RPMI7951 (cell line): ENCODE results near the gene KRT35. TPM values are rescaled to one million over a fixed set of nuclear protein-coding genes. Genes with fewer than 3 reads are reported as not detected.
A peak's percentile ranks its signal among the peaks of the same experiment; 100 is the strongest.

Experiments used
- DNase-seq: peaks from one replicate; pipeline ENCODE4 v3.0.0-alpha.2; 2012; ENCODE audit warnings: low read depth
- total RNA-seq: library from RNA; depleted of rRNA; stranded (reverse); fragments of >200 nt; shearing (Covaris generic); gene quantifications from 2 replicates; pipeline ENCODE4 v1.2.3, GENCODE V29; 2014

The KRT35 gene
- total RNA-seq, 1 experiment from 2014 or later, result not detected

DNA sequence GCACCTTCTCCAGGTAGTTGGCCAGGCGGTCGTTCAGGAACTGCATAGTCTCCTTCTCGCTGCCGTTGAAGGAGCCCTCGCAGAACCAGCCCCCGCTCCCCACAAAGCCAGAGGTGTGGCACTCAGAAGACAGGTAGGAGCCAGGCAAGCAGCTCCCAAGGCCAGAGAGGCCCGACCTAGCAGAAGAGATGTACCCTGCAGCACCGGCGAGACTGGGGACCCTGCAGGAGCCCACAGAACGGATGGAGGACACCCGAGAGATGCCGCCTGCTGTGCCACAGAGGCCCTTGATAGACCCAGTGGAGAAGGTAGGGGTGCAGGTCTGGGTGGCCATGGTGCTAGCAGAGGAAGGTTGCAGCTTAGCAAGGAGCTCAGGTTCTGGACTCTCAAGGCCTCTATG is 8.6 kb upstream of the KRT35 start, which contains the start of gene KRT36:
Gene KRT36, minus strand, starts transcription at position 380 of the 400 bp plus-strand sequence. Its CDS starts 46 bp downstream, at position 334.
- no peak for DNase-seq

- no peak for DNase-seq
Observed at GRCh38 chr17:41486809-41487530, 6.0 kb upstream of the KRT35 start.

DNA sequence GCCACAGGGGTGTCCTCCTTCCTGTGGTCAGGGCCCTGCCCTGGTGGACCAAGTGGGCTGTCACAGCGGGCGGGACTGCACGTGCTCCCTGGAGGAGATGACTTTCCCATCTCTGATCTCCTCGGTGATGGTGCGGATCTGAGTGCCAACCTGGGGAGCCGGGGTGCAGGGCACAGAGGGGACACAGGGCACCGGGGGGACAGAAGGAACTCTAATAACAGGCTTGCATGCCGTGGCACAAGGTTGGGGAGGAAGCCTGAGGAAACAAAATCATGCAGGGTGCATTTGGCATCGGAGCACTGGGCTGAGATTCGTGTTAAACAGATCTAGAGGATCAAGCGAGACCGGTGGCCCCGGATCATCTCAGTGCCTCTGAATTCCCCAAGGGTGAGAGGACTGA is 5.4 kb upstream of the KRT35 start:
- no peak for DNase-seq

- no peak for DNase-seq
Observed at GRCh38 chr17:41484920-41485904, 4.3 kb upstream of the KRT35 start.

DNA sequence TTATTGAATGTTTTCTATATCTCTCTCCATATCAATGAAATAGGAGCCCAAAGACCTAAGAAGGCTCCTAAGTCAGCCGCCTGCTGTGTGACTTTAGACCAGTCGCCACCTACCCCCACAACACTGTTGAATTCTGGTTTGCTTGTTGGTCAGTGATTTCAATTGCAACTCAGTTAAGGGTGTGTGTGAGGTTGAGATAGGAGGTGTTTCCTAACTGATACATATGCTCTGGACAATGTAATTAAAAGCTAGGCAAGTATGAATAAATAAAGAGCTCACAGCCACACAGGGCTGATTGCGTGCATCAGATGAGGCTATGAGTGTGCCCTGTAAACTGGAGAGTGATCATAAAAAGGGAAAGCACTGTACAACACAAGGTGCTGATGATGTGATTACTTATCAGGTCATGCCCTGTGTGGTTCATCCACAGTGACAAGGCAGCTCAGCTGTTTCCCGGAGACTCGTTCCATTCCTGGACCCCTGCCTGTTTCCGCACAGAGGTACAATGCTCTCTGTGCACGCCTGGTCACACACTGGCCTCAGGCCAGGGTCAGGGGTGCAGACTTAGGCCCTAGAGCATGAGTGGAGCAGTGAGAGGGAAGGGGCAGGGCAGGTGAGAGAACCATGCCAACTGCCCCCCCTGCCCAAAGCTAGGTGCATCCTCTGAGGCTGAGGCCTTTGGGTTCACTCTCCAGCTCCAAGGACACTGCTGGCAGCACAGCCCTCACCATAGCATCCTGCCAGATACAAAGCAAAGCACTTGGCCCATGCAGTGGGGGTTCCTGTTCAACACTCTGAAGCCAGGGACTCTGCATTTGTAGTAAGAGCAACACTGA is 3.3 kb upstream of the KRT35 start:
- no peak for DNase-seq

DNA sequence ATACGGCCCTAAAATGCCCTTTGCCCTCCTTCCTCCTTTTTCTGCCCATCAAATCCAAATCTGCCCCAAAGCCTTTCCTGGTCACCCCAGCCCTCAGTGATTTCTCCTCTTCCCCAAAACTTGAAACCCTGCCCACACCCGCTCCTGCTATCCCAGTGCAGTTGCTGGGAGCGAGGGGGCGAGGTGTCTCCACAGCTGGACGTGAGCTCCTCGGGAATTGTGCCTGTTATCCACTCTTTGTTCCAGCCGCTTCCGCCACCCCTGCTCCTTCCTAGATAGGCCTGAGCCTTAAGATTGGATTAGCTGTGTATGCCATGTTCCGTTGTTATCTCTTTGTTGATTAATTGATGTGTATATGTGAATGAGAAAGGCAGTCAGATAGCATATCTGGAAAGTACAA is 2.6 kb upstream of the KRT35 start:
- DNase-seq, result no peak

- no peak for DNase-seq
Observed at GRCh38 chr17:41480581-41480980, 370 bp downstream of the KRT35 start.

DNA sequence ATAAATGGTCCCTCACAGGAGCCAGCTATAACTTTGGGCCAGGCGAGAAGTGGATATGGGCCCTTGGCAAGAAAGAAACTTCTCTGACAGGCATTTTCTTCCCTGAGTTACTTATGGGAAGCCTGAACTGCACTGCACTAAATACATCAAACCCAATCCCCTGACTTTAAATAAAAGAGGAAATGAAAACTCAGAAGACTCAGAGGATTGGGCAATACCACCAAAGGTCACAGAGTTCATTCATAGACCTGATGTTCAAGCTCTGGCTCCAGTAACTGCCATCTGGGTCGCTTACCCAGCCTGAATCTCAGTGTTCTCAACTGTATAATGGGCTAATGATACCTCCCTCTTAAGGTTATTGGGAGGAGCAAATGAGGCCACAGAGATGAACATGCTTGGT is 815 bp downstream of the KRT35 start:
- no peak for DNase-seq

DNA sequence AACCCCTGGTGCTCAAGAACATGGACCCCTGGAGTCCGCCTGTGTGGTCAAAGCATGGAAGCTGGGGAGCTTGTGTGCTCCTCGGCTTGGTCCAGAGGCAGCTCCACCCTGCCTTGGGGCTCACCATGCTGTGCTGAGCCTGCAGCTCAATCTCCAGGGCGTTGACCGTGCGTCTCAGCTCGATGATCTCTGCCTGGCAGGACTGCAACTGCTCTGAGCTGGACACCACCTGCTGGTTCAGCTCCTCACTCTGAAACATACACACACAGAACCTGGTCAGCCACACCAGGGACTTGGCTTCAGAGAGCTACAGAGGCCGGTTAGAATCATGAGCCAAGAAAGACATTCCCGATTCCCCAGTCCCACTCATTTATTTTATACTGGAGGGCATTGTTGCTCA is 2.7 kb downstream of the KRT35 start:
- DNase-seq, result no peak

- DNase-seq, result no peak
Observed at GRCh38 chr17:41476866-41477815, 3.8 kb downstream of the KRT35 start.

- no peak for DNase-seq
Observed at GRCh38 chr17:41475421-41475820, 5.5 kb downstream of the KRT35 start.

GRCh38 chr17:41474863-41475262 is 6.1 kb downstream of the KRT35 start:
- peak; percentile 42 for DNase-seq

- DNase-seq, result no peak
Observed at GRCh38 chr17:41468346-41468745, 12.6 kb downstream of the KRT35 start.

DNA sequence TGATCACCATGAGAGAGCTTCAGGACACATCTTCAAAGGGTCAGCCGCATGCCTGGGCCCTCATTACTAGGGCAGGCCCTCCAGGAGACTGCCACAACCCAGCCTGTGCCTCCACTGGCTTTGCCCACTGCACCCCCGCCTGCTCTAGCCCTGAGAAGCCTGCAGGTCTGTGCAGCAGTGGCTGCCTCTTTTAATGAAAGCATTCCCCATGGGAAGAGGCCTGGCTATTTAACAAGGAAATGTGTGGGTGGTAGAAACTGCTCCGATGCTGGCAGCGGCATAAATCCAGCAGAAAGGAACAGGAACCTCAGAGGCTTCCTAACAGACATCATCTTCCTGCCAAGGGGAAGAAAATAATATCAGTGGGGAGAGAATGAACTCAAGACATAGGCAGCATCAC is 13.4 kb downstream of the KRT35 start:
- DNase-seq, result peak; percentile 41

- DNase-seq, result no peak
Observed at GRCh38 chr17:41466988-41467387, 14.0 kb downstream of the KRT35 start, which contains the start of gene KRT32. Gene KRT32, minus strand, starts transcription at chr17:41467386. Its CDS starts 61 bp downstream, at chr17:41467325.

GRCh38 chr17:41464682-41465081 is 16.3 kb downstream of the KRT35 start:
- DNase-seq, result peak; percentile 97

GRCh38 chr17:41464173-41464572 is 16.8 kb downstream of the KRT35 start:
- no peak for DNase-seq

DNA sequence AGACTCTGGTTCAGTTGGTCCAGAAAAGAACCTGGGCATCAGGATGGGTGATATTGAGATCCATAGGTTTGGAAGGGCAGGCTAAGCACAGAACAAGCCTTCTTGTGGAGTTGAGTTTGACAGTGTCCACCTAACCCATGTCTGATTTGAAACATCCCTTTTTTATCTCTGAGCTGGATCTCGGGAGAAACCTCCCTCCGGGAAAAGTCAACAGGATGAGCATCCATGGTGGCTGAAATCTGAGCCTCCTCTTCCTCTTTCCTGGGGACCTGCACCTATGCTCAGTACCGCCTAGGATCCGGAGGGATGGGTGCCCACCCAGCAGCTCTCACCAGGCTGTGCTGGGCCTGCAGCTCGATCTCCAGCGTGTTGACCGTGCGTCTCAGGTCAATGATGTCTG is 17.2 kb downstream of the KRT35 start:
- DNase-seq, result peak; percentile 66

DNA sequence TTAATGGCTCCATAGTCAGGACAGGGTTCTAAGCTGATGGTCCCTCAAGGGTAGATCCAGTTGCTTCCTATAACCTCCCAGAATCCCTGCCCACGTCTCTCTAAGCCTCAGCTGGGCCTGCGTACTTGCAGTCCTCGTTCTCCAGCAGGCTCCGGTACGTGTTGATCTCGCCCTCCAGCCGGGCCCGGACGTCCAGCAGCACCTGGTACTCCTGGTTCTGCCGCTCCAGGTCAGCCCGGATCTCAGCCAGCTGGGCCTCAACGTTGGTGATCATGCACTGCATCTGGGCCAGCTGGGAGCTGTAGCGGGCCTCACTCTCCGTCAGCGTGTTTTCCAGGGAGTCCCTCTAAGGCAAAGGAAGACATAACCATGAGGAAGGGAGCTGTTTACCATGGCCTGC is 18.2 kb downstream of the KRT35 start:
- no peak for DNase-seq

GRCh38 chr17:41457676-41458075 is 23.3 kb downstream of the KRT35 start:
- DNase-seq, result no peak

- peak; percentile 42 for DNase-seq
Observed at GRCh38 chr17:41456204-41456603, 24.7 kb downstream of the KRT35 start.
